ENCODE measurements around the gene GPS1.
A peak's percentile ranks its signal among the peaks of the same experiment; 100 is the strongest.

GPS1 gene

GRCh38 chr17:82056729-82057621 is 5.3 kb downstream of the GPS1 start:
- DNase-seq (ENCODE audit: low spot score): no peak
- no peak for FAIRE-seq

- no peak for DNase-seq (ENCODE audit: low spot score)
- FAIRE-seq: no peak
Observed at GRCh38 chr17:82058230-82058854, 6.6 kb downstream of the GPS1 start.

GRCh38 chr17:82058855-82059249 is 7.2 kb downstream of the GPS1 start:
- FAIRE-seq: peak; percentile 65
- DNase-seq (ENCODE audit: low spot score): no peak

- FAIRE-seq (peak; percentile 58), DNase-seq (ENCODE audit: low spot score) (no peak)
Observed at GRCh38 chr17:82059272-82060000, 7.7 kb downstream of the GPS1 start.

GRCh38 chr17:82060001-82060380 is 8.3 kb downstream of the GPS1 start:
- FAIRE-seq: no peak
- no peak for DNase-seq (ENCODE audit: low spot score)

- no peak for FAIRE-seq
Observed at GRCh38 chr17:82060614-82061013, 8.9 kb downstream of the GPS1 start.

GRCh38 chr17:82061047-82061925 is 9.6 kb downstream of the GPS1 start:
- FAIRE-seq: peak; percentile 9
- no peak for DNase-seq (ENCODE audit: low spot score)

More at GRCh38 chr17:82060614-82061013, 8.9 kb downstream of the GPS1 start:
- no peak for DNase-seq (ENCODE audit: low spot score)

GRCh38 chr17:82062076-82062983 is 10.6 kb downstream of the GPS1 start:
- DNase-seq (ENCODE audit: low spot score): no peak
- no peak for FAIRE-seq

GRCh38 chr17:82062984-82063368 is 11.3 kb downstream of the GPS1 start:
- DNase-seq (ENCODE audit: low spot score): no peak
- FAIRE-seq: no peak

- FAIRE-seq (no peak), DNase-seq (ENCODE audit: low spot score) (no peak)
Observed at GRCh38 chr17:82063424-82064415, 12.0 kb downstream of the GPS1 start.

GRCh38 chr17:82064433-82065192 is 12.9 kb downstream of the GPS1 start:
- FAIRE-seq: no peak
- peak; percentile 39 for DNase-seq (ENCODE audit: low spot score)

GRCh38 chr17:82065193-82065637 is 13.5 kb downstream of the GPS1 start:
- no peak for DNase-seq (ENCODE audit: low spot score)
- FAIRE-seq: no peak

GRCh38 chr17:82065638-82066303 is 14.1 kb downstream of the GPS1 start, which contains the start of gene DUS1L:
DUS1L (minus strand) TSS chr17:82065804; CDS start chr17:82065059, 745 bp downstream.
- DNase-seq (ENCODE audit: low spot score) (peak; percentile 92), FAIRE-seq (peak; percentile 52)

GRCh38 chr17:82070611-82071010 is 18.9 kb downstream of the GPS1 start:
- no peak for FAIRE-seq

GRCh38 chr17:82072827-82073226 is 21.1 kb downstream of the GPS1 start:
- FAIRE-seq: no peak
- no peak for DNase-seq (ENCODE audit: low spot score)

More at GRCh38 chr17:82070611-82071010, 18.9 kb downstream of the GPS1 start:
- no peak for DNase-seq (ENCODE audit: low spot score)

GRCh38 chr17:82073446-82073845 is 21.7 kb downstream of the GPS1 start:
- DNase-seq (ENCODE audit: low spot score): no peak
- no peak for FAIRE-seq

All from urothelium cell line (cell line).